ENCODE results near the gene OPHN1. TPM values are rescaled to one million over a fixed set of nuclear protein-coding genes. Genes with fewer than 3 reads are reported as not detected.

The OPHN1 gene
- total and polyA plus RNA-seq, 3 experiments from 2014 or later, result 0.20 TPM; not detected in 2

- Mint-ChIP-seq H3K9me3 (no peaks in the 10 kb centered on the region), H3K4me1 (no peaks in the 10 kb centered on the region), H3K36me3 (no peaks in the 10 kb centered on the region), H3K4me3 (no peak overlapping the region), H3K27me3 (peaks cover 0 to 5% of the 10 kb centered on the region in 2 donors), H3K27ac (peak overlapping the region in 1 of 8 donors; percentile 4)
- no peaks in the 10 kb centered on the region for H3K4me1 ChIP-seq (ENCODE audit: insufficient read depth, low read length)
- no peak for DNase-seq
- no peak overlapping the region for H3K4me3 ChIP-seq (ENCODE audit: low read length)
- POLR2A ChIA-PET, result no interaction called here
- CTCF ChIA-PET, result no interaction called here
- H3K27ac ChIP-seq (ENCODE audit: low read depth, low read length), result no peak overlapping the region
- H3K27me3 ChIP-seq (ENCODE audit: insufficient read depth, low read length, poor library complexity, severe bottlenecking), result no peaks in the 10 kb centered on the region
- H3K9me3 ChIP-seq (ENCODE audit: low read length), result no peaks in the 10 kb centered on the region
- no peaks in the 10 kb centered on the region for H3K36me3 ChIP-seq (ENCODE audit: insufficient read depth, low read length)
Measured at GRCh38 chrX:68203646-68204045, 229.6 kb downstream of the OPHN1 start.

DNA sequence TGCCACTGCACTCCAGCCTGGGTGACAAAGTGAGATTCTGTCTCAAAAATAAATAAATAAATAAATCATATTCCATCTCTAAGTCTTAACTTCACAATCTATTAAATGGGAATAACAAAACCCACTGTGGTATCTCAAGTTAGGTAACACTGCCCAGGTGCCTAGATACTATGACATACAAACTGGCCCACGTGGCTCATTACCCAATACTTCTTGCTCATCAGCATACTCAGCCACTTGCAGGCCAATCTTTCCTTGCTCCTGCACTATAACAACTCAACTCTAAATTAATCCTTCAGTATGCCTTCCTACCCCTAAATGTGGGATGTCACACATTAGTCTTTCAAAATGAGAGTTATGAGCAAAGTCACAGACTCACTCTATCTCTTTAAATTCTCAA, 230.1 kb downstream of the OPHN1 start:
- Histone ChIP-seq H3K9me3 (ENCODE audit: low read length) (no peaks in the 10 kb centered on the region), H3K27me3 (ENCODE audit: insufficient read depth, low read length, poor library complexity, severe bottlenecking) (no peaks in the 10 kb centered on the region), H3K27ac (ENCODE audit: low read depth, low read length) (no peak overlapping the region), H3K4me3 (ENCODE audit: low read length) (no peak overlapping the region), H3K4me1 (ENCODE audit: insufficient read depth, low read length) (no peaks in the 10 kb centered on the region), H3K36me3 (ENCODE audit: insufficient read depth, low read length) (no peaks in the 10 kb centered on the region)
- Mint-ChIP-seq H3K4me1 (no peaks in the 10 kb centered on the region), H3K27me3 (peaks cover 0 to 2% of the 10 kb centered on the region in 2 donors), H3K27ac (no peak overlapping the region), H3K9me3 (no peaks in the 10 kb centered on the region), H3K36me3 (no peaks in the 10 kb centered on the region), H3K4me3 (no peak overlapping the region)
- ChIA-PET CTCF (no interaction called here), POLR2A (no interaction called here)
- DNase-seq, result no peak

DNA sequence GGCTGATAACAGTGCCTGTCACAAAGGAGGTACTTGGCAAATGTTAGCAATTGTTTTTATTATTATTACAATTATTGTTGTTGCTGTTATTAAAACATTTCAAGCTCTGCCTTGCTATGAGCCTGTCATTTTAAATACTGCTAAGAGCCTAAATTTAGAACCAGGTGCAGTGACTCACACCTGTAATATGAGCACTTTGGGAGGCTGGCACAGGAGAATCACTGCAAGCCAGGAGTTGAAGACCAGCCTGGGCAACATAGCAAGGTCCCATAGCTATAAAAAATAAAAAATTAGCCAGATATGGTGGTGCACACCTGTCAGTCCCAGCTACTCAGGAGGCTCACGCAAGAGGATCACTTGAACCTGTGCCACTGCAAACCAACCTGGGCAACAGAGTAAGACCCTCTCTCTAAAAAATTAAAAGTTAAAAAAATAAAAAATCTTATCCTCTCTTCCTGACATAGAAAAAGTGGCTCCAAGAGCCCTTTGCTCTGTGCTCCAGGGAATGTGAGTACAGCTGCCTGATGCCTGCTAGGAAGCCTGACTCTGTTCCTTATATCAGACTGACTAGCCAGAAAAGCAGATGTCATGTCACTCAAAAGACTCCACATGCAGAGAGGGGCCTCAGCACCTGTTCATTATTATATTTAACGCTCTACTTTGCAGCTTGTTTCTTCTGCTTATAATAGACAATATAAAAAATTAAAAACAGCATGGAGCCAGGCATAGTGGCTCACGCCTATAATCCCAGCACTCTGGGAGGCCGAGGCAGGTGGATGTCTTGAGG, 234.0 kb downstream of the OPHN1 start:
- Histone ChIP-seq H3K36me3 (ENCODE audit: insufficient read depth, low read length) (no peaks in the 10 kb centered on the region), H3K9me3 (ENCODE audit: low read length) (no peaks in the 10 kb centered on the region), H3K4me3 (ENCODE audit: low read length) (no peak overlapping the region), H3K27me3 (ENCODE audit: insufficient read depth, low read length, poor library complexity, severe bottlenecking) (no peaks in the 10 kb centered on the region), H3K4me1 (ENCODE audit: insufficient read depth, low read length) (no peaks in the 10 kb centered on the region), H3K27ac (ENCODE audit: low read depth, low read length) (no peak overlapping the region)
- no peak overlapping the region for H3K27ac Mint-ChIP-seq
- ChIA-PET CTCF (no interaction called here), POLR2A (no interaction called here)
- no peak for DNase-seq
- no peaks in the 10 kb centered on the region for H3K36me3 Mint-ChIP-seq
- no peak overlapping the region for H3K4me3 Mint-ChIP-seq
- H3K4me1 Mint-ChIP-seq, result no peaks in the 10 kb centered on the region
- H3K9me3 Mint-ChIP-seq, result no peaks in the 10 kb centered on the region
- peaks cover 0 to 1% of the 10 kb centered on the region in 2 donors for H3K27me3 Mint-ChIP-seq

DNA sequence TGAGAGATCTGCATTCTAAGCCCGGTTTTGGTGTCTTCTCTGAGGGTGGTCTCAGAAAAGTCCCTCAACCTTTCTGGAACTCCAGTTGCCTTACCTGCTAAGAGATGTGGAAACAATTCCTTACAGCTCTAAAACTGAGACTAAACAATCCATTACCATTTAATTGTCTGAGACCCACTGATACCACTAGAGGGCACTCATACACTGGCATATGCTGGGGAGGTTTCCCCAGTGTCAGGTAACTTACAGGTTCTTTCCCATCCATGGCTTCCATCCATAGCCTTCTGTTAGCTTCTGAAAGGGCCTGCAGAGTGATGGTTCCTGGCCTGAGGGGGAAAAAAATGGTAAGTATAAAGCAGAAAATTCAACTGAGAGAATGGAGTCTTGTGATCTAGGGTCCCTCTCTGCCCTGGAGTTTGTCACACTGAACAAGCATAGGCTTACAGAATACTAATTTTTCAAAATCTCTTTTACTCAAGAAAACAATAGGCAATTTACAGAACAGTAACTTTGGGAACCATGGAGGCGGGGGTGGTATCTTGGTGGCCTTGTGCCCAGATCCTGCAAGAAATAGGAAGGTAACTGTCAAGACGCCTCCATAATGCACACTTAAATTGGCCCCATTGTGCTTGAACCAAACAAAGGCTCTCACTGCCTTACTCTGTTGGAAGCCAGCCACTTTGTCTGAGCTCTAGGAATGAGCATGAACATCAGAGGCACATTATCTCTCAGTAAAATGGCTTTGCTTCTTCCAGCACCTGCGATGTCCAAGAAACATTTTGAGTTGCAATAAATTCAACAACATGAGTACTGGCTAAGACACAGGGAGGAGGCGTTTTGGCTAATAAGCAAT, 236.1 kb downstream of the OPHN1 start:
- H3K27ac ChIP-seq (ENCODE audit: low read depth, low read length), result no peak overlapping the region
- Mint-ChIP-seq H3K9me3 (no peaks in the 10 kb centered on the region), H3K27ac (no peak overlapping the region), H3K4me3 (no peak overlapping the region), H3K4me1 (no peaks in the 10 kb centered on the region), H3K27me3 (no peaks in the 10 kb centered on the region), H3K36me3 (no peaks in the 10 kb centered on the region)
- H3K9me3 ChIP-seq (ENCODE audit: low read length), result no peaks in the 10 kb centered on the region
- ChIA-PET CTCF (interaction anchor here (0.6 kb wide), 1 partner anchor 97 kb away, joined by 3 read pairs; no protein-coding TSS in a partner anchor), POLR2A (no interaction called here)
- H3K36me3 ChIP-seq (ENCODE audit: insufficient read depth, low read length), result no peaks in the 10 kb centered on the region
- DNase-seq, result peak in 2 of 5 donors; percentile 1 to 5
- no peaks in the 10 kb centered on the region for H3K27me3 ChIP-seq (ENCODE audit: insufficient read depth, low read length, poor library complexity, severe bottlenecking)
- no peaks in the 10 kb centered on the region for H3K4me1 ChIP-seq (ENCODE audit: insufficient read depth, low read length)
- no peak overlapping the region for H3K4me3 ChIP-seq (ENCODE audit: low read length)

GRCh38 chrX:68195561-68195960, 237.7 kb downstream of the OPHN1 start:
- Mint-ChIP-seq H3K4me1 (no peaks in the 10 kb centered on the region), H3K4me3 (no peak overlapping the region), H3K27ac (no peak overlapping the region), H3K36me3 (no peaks in the 10 kb centered on the region), H3K27me3 (no peaks in the 10 kb centered on the region), H3K9me3 (no peaks in the 10 kb centered on the region)
- H3K4me3 ChIP-seq (ENCODE audit: low read length), result no peak overlapping the region
- no peaks in the 10 kb centered on the region for H3K36me3 ChIP-seq (ENCODE audit: insufficient read depth, low read length)
- POLR2A ChIA-PET, result no interaction called here
- no peaks in the 10 kb centered on the region for H3K9me3 ChIP-seq (ENCODE audit: low read length)
- CTCF ChIA-PET, result no interaction called here
- H3K27ac ChIP-seq (ENCODE audit: low read depth, low read length), result no peak overlapping the region
- H3K4me1 ChIP-seq (ENCODE audit: insufficient read depth, low read length), result no peaks in the 10 kb centered on the region
- no peak for DNase-seq
- H3K27me3 ChIP-seq (ENCODE audit: insufficient read depth, low read length, poor library complexity, severe bottlenecking), result no peaks in the 10 kb centered on the region

GRCh38 chrX:68193786-68194185, 239.5 kb downstream of the OPHN1 start:
- H3K4me1 ChIP-seq (ENCODE audit: insufficient read depth, low read length), result no peaks in the 10 kb centered on the region
- CTCF ChIA-PET, result no interaction called here
- Mint-ChIP-seq H3K9me3 (no peaks in the 10 kb centered on the region), H3K27me3 (no peaks in the 10 kb centered on the region), H3K27ac (no peak overlapping the region), H3K4me3 (no peak overlapping the region), H3K36me3 (no peaks in the 10 kb centered on the region), H3K4me1 (no peaks in the 10 kb centered on the region)
- H3K4me3 ChIP-seq (ENCODE audit: low read length), result no peak overlapping the region
- no peaks in the 10 kb centered on the region for H3K27me3 ChIP-seq (ENCODE audit: insufficient read depth, low read length, poor library complexity, severe bottlenecking)
- POLR2A ChIA-PET, result no interaction called here
- DNase-seq, result no peak
- no peaks in the 10 kb centered on the region for H3K36me3 ChIP-seq (ENCODE audit: insufficient read depth, low read length)
- H3K9me3 ChIP-seq (ENCODE audit: low read length), result no peaks in the 10 kb centered on the region
- no peak overlapping the region for H3K27ac ChIP-seq (ENCODE audit: low read depth, low read length)

DNA sequence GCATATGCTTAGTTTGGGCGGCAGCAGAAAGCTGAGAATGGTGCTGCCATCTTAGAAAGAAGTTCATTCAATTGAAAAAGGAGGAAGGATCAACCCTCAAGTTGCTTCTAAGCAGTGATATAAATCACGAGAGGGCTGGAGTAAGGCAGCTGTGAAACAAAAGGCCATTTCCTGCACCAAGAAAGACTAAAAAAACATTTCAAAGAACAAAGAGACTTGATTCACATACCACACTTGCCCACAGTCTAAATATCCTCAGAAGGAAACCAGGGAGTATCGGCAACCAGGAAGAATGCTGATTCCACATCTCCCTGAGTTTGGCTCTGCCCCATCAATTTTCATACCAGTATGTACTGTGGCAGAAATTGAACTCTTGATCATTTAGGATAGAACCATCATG, 240.1 kb downstream of the OPHN1 start:
- CTCF ChIA-PET, result no interaction called here
- Histone ChIP-seq H3K9me3 (ENCODE audit: low read length) (no peaks in the 10 kb centered on the region), H3K36me3 (ENCODE audit: insufficient read depth, low read length) (no peaks in the 10 kb centered on the region), H3K27ac (ENCODE audit: low read depth, low read length) (no peak overlapping the region), H3K4me1 (ENCODE audit: insufficient read depth, low read length) (no peaks in the 10 kb centered on the region), H3K4me3 (ENCODE audit: low read length) (no peak overlapping the region), H3K27me3 (ENCODE audit: insufficient read depth, low read length, poor library complexity, severe bottlenecking) (no peaks in the 10 kb centered on the region)
- POLR2A ChIA-PET, result no interaction called here
- H3K36me3 Mint-ChIP-seq, result no peaks in the 10 kb centered on the region
- no peaks in the 10 kb centered on the region for H3K9me3 Mint-ChIP-seq
- H3K27ac Mint-ChIP-seq, result no peak overlapping the region
- DNase-seq, result no peak
- H3K4me1 Mint-ChIP-seq, result no peaks in the 10 kb centered on the region
- no peak overlapping the region for H3K4me3 Mint-ChIP-seq
- H3K27me3 Mint-ChIP-seq, result no peaks in the 10 kb centered on the region

GRCh38 chrX:68190799-68191198, 242.5 kb downstream of the OPHN1 start:
- Mint-ChIP-seq H3K36me3 (no peaks in the 10 kb centered on the region), H3K27ac (no peak overlapping the region), H3K4me3 (no peak overlapping the region), H3K27me3 (peaks cover 0 to 5% of the 10 kb centered on the region in 2 donors), H3K9me3 (no peaks in the 10 kb centered on the region), H3K4me1 (no peaks in the 10 kb centered on the region)
- CTCF ChIA-PET, result no interaction called here
- no peaks in the 10 kb centered on the region for H3K27me3 ChIP-seq (ENCODE audit: insufficient read depth, low read length, poor library complexity, severe bottlenecking)
- no peaks in the 10 kb centered on the region for H3K36me3 ChIP-seq (ENCODE audit: insufficient read depth, low read length)
- no peaks in the 10 kb centered on the region for H3K4me1 ChIP-seq (ENCODE audit: insufficient read depth, low read length)
- H3K27ac ChIP-seq (ENCODE audit: low read depth, low read length), result no peak overlapping the region
- no peaks in the 10 kb centered on the region for H3K9me3 ChIP-seq (ENCODE audit: low read length)
- POLR2A ChIA-PET, result no interaction called here
- no peak overlapping the region for H3K4me3 ChIP-seq (ENCODE audit: low read length)
- no peak for DNase-seq

Measured in CD8-positive, alpha-beta memory T cell (primary cell).